Measurements from ENCODE around the gene CD28. TPM values are rescaled to one million over a fixed set of nuclear protein-coding genes. Genes with fewer than 3 reads are reported as not detected.

Gene CD28
- total RNA-seq: not detected in 3 replicates

GRCh38 chr2:203706403-203706802 is at the start of gene CD28:
Gene CD28, plus strand, starts transcription at chr2:203706639. Its CDS starts 58 bp downstream, at chr2:203706697.
- peaks cover 12% of the 10 kb centered on the region for H3K9me3 Mint-ChIP-seq
- H3K4me1 Mint-ChIP-seq: peaks cover 6% of the 10 kb centered on the region
- no peaks in the 10 kb centered on the region for H3K27me3 Mint-ChIP-seq (ENCODE audit: low read depth)
- no peaks in the 10 kb centered on the region for H3K36me3 Mint-ChIP-seq
- H3K27ac Mint-ChIP-seq: no peak within 1 kb of the TSS
- H3K4me3 Mint-ChIP-seq: no peak within 1 kb of the TSS
- TF ChIP-seq, protein P1, sequence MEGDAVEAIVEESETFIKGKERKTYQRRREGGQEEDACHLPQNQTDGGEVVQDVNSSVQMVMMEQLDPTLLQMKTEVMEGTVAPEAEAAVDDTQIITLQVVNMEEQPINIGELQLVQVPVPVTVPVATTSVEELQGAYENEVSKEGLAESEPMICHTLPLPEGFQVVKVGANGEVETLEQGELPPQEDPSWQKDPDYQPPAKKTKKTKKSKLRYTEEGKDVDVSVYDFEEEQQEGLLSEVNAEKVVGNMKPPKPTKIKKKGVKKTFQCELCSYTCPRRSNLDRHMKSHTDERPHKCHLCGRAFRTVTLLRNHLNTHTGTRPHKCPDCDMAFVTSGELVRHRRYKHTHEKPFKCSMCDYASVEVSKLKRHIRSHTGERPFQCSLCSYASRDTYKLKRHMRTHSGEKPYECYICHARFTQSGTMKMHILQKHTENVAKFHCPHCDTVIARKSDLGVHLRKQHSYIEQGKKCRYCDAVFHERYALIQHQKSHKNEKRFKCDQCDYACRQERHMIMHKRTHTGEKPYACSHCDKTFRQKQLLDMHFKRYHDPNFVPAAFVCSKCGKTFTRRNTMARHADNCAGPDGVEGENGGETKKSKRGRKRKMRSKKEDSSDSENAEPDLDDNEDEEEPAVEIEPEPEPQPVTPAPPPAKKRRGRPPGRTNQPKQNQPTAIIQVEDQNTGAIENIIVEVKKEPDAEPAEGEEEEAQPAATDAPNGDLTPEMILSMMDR (IDR thresholded peaks at IDR 0.05; ENCODE audit: unreplicated experiment): no peak
- DNase-seq (ENCODE audit: low spot score in 2 of 2, unreplicated experiment in 2 of 2): no peak

- no peak for DNase-seq (ENCODE audit: low spot score in 2 of 2, unreplicated experiment in 2 of 2)
- H3K27ac Mint-ChIP-seq: no peak overlapping the region
- H3K4me1 Mint-ChIP-seq: peaks cover 11% of the 10 kb centered on the region
- no peaks in the 10 kb centered on the region for H3K27me3 Mint-ChIP-seq (ENCODE audit: low read depth)
- TF ChIP-seq, protein P1 (IDR thresholded peaks at IDR 0.05; ENCODE audit: unreplicated experiment): no peak
- H3K4me3 Mint-ChIP-seq: no peak overlapping the region
- H3K36me3 Mint-ChIP-seq: no peaks in the 10 kb centered on the region
- H3K9me3 Mint-ChIP-seq: no peaks in the 10 kb centered on the region
Observed at GRCh38 chr2:203659331-203660049, 46.9 kb upstream of the CD28 start.

GRCh38 chr2:203660465-203660864 is 46.0 kb upstream of the CD28 start:
- peaks cover 11% of the 10 kb centered on the region for H3K4me1 Mint-ChIP-seq
- H3K27ac Mint-ChIP-seq: no peak overlapping the region
- no peaks in the 10 kb centered on the region for H3K36me3 Mint-ChIP-seq
- no peak overlapping the region for H3K4me3 Mint-ChIP-seq
- no peak for DNase-seq (ENCODE audit: low spot score in 2 of 2, unreplicated experiment in 2 of 2)
- TF ChIP-seq, protein P1 (IDR thresholded peaks at IDR 0.05; ENCODE audit: unreplicated experiment): no peak
- no peaks in the 10 kb centered on the region for H3K9me3 Mint-ChIP-seq
- no peaks in the 10 kb centered on the region for H3K27me3 Mint-ChIP-seq (ENCODE audit: low read depth)

GRCh38 chr2:203661279-203661908 is 45.0 kb upstream of the CD28 start:
- TF ChIP-seq, protein P1 (IDR thresholded peaks at IDR 0.05; ENCODE audit: unreplicated experiment): no peak
- H3K27ac Mint-ChIP-seq: no peak overlapping the region

GRCh38 chr2:203662487-203662886 is 44.0 kb upstream of the CD28 start:
- no peaks in the 10 kb centered on the region for H3K9me3 Mint-ChIP-seq
- no peak overlapping the region for H3K27ac Mint-ChIP-seq
- no peaks in the 10 kb centered on the region for H3K27me3 Mint-ChIP-seq (ENCODE audit: low read depth)
- DNase-seq (ENCODE audit: low spot score in 2 of 2, unreplicated experiment in 2 of 2): no peak
- no peak overlapping the region for H3K4me3 Mint-ChIP-seq
- TF ChIP-seq, protein P1 (IDR thresholded peaks at IDR 0.05; ENCODE audit: unreplicated experiment): no peak
- H3K36me3 Mint-ChIP-seq: no peaks in the 10 kb centered on the region
- H3K4me1 Mint-ChIP-seq: peaks cover 7% of the 10 kb centered on the region

More at GRCh38 chr2:203661279-203661908, 45.0 kb upstream of the CD28 start:
- DNase-seq (ENCODE audit: low spot score in 2 of 2, unreplicated experiment in 2 of 2): no peak
- H3K9me3 Mint-ChIP-seq: no peaks in the 10 kb centered on the region
- no peaks in the 10 kb centered on the region for H3K27me3 Mint-ChIP-seq (ENCODE audit: low read depth)
- H3K36me3 Mint-ChIP-seq: no peaks in the 10 kb centered on the region
- H3K4me3 Mint-ChIP-seq: no peak overlapping the region
- peaks cover 11% of the 10 kb centered on the region for H3K4me1 Mint-ChIP-seq
